Rectal smooth muscle tissue (tissue), 1 donor: Measurements from ENCODE around the gene TAS2R50.
"Not testable (repeated sequence)": the region's sequence is repeated elsewhere in the genome, so short reads cannot be mapped to it uniquely, and the experiment has no call there.

ENCODE experiments used
- H3K27ac ChIP-seq: one replicate; pipeline ENCODE4 v1.7.0; 2013; ENCODE audit warnings: low read depth, low read length, inconsistent platforms
- H3K27me3 ChIP-seq: one replicate; pipeline ENCODE4 v1.7.0; 2013; ENCODE audit warnings: low read length; ENCODE audit not compliant: control insufficient read depth, insufficient read depth
- H3K36me3 ChIP-seq: one replicate; pipeline ENCODE4 v1.7.0; 2013; ENCODE audit warnings: low read length; ENCODE audit not compliant: control insufficient read depth, insufficient read depth
- H3K4me1 ChIP-seq: one replicate; pipeline ENCODE4 v1.7.0; 2013; ENCODE audit warnings: low read length; ENCODE audit not compliant: control insufficient read depth, insufficient read depth
- H3K4me3 ChIP-seq: one replicate; pipeline ENCODE4 v1.7.0; 2013; ENCODE audit warnings: low read length
- H3K9ac ChIP-seq: one replicate; pipeline ENCODE4 v1.7.0; 2013; ENCODE audit warnings: low read length

Gene TAS2R50

GRCh38 chr12:10986812-10987211 is at the start of gene TAS2R50:
Gene TAS2R50, minus strand, starts transcription at chr12:10986912. Its CDS starts 52 bp downstream, at chr12:10986860.
- Histone ChIP-seq H3K9ac (no peak within 1 kb of the TSS), H3K36me3 (no peaks in the 10 kb centered on the region), H3K27me3 (no peaks in the 10 kb centered on the region), H3K27ac (no peak within 1 kb of the TSS), H3K4me1 (no peaks in the 10 kb centered on the region), H3K4me3 (no peak within 1 kb of the TSS)

- not testable (repeated sequence) for H3K4me1 ChIP-seq, H3K27ac ChIP-seq, H3K4me3 ChIP-seq, H3K9ac ChIP-seq, H3K36me3 ChIP-seq, H3K27me3 ChIP-seq
Observed at GRCh38 chr12:11033959-11034358, 47.2 kb upstream of the TAS2R50 start.

GRCh38 chr12:11031307-11031706 is 44.6 kb upstream of the TAS2R50 start, which contains the start of gene TAS2R31:
Gene TAS2R31, minus strand, starts transcription at chr12:11031407. Its CDS starts 72 bp downstream, at chr12:11031335.
- no peaks in the 10 kb centered on the region for H3K4me1 ChIP-seq
- no peaks in the 10 kb centered on the region for H3K27me3 ChIP-seq
- no peaks in the 10 kb centered on the region for H3K36me3 ChIP-seq
- H3K27ac ChIP-seq, result no peak within 1 kb of the TSS
- H3K9ac ChIP-seq, result no peak within 1 kb of the TSS
- H3K4me3 ChIP-seq, result no peak within 1 kb of the TSS

- H3K4me1 ChIP-seq, result no peaks in the 10 kb centered on the region
- H3K27ac ChIP-seq, result no peak overlapping the region
- H3K4me3 ChIP-seq, result no peak overlapping the region
- no peaks in the 10 kb centered on the region for H3K27me3 ChIP-seq
- H3K9ac ChIP-seq, result no peak overlapping the region
- no peaks in the 10 kb centered on the region for H3K36me3 ChIP-seq
Observed at GRCh38 chr12:11026118-11026517, 39.4 kb upstream of the TAS2R50 start.

GRCh38 chr12:11023387-11023786 is 36.7 kb upstream of the TAS2R50 start:
- no peaks in the 10 kb centered on the region for H3K4me1 ChIP-seq
- H3K36me3 ChIP-seq, result no peaks in the 10 kb centered on the region
- H3K27ac ChIP-seq, result no peak overlapping the region
- H3K27me3 ChIP-seq, result no peaks in the 10 kb centered on the region
- H3K9ac ChIP-seq, result no peak overlapping the region
- no peak overlapping the region for H3K4me3 ChIP-seq

GRCh38 chr12:11022520-11022919 is 35.8 kb upstream of the TAS2R50 start, which contains the start of gene TAS2R19:
Gene TAS2R19, minus strand, starts transcription at chr12:11022620. Its CDS starts 49 bp downstream, at chr12:11022571.
- no peaks in the 10 kb centered on the region for H3K4me1 ChIP-seq
- no peaks in the 10 kb centered on the region for H3K27me3 ChIP-seq
- no peak within 1 kb of the TSS for H3K4me3 ChIP-seq
- H3K9ac ChIP-seq, result no peak within 1 kb of the TSS
- H3K36me3 ChIP-seq, result no peaks in the 10 kb centered on the region
- no peak within 1 kb of the TSS for H3K27ac ChIP-seq

- H3K36me3 ChIP-seq, result no peaks in the 10 kb centered on the region
- H3K4me3 ChIP-seq, result no peak overlapping the region
- no peak overlapping the region for H3K27ac ChIP-seq
- H3K9ac ChIP-seq, result no peak overlapping the region
- no peaks in the 10 kb centered on the region for H3K27me3 ChIP-seq
- H3K4me1 ChIP-seq, result no peaks in the 10 kb centered on the region
Observed at GRCh38 chr12:11016937-11017336, 30.2 kb upstream of the TAS2R50 start.

GRCh38 chr12:11015775-11016430 is 29.2 kb upstream of the TAS2R50 start:
- Histone ChIP-seq H3K36me3 (no peaks in the 10 kb centered on the region), H3K4me1 (no peaks in the 10 kb centered on the region), H3K4me3 (no peak overlapping the region), H3K27me3 (no peaks in the 10 kb centered on the region), H3K9ac (no peak overlapping the region), H3K27ac (no peak overlapping the region)

- H3K4me1 ChIP-seq, result no peaks in the 10 kb centered on the region
- no peaks in the 10 kb centered on the region for H3K27me3 ChIP-seq
- no peak overlapping the region for H3K9ac ChIP-seq
- H3K36me3 ChIP-seq, result no peaks in the 10 kb centered on the region
- no peak overlapping the region for H3K27ac ChIP-seq
- H3K4me3 ChIP-seq, result no peak overlapping the region
Observed at GRCh38 chr12:11014234-11014633, 27.5 kb upstream of the TAS2R50 start.

- no peaks in the 10 kb centered on the region for H3K27me3 ChIP-seq
Observed at GRCh38 chr12:11007608-11008007, 20.9 kb upstream of the TAS2R50 start.

GRCh38 chr12:10998204-10998603 is 11.5 kb upstream of the TAS2R50 start, which contains the start of gene TAS2R20:
Gene TAS2R20, minus strand, starts transcription at chr12:10998304. Its CDS starts 429 bp downstream, at chr12:10997875.
- no peak within 1 kb of the TSS for H3K27ac ChIP-seq
- no peak within 1 kb of the TSS for H3K9ac ChIP-seq
- no peaks in the 10 kb centered on the region for H3K4me1 ChIP-seq
- H3K36me3 ChIP-seq, result no peaks in the 10 kb centered on the region
- H3K27me3 ChIP-seq, result no peaks in the 10 kb centered on the region
- no peak within 1 kb of the TSS for H3K4me3 ChIP-seq

More at GRCh38 chr12:11007608-11008007, 20.9 kb upstream of the TAS2R50 start:
- Histone ChIP-seq H3K9ac (no peak overlapping the region), H3K27ac (no peak overlapping the region), H3K4me3 (no peak overlapping the region), H3K36me3 (no peaks in the 10 kb centered on the region), H3K4me1 (no peaks in the 10 kb centered on the region)

GRCh38 chr12:10994307-10994706 is 7.6 kb upstream of the TAS2R50 start:
- Histone ChIP-seq H3K4me1 (no peaks in the 10 kb centered on the region), H3K9ac (no peak overlapping the region), H3K36me3 (no peaks in the 10 kb centered on the region), H3K27me3 (no peaks in the 10 kb centered on the region), H3K27ac (no peak overlapping the region), H3K4me3 (no peak overlapping the region)

- no peak overlapping the region for H3K27ac ChIP-seq
- no peaks in the 10 kb centered on the region for H3K36me3 ChIP-seq
- no peak overlapping the region for H3K9ac ChIP-seq
- no peaks in the 10 kb centered on the region for H3K27me3 ChIP-seq
- no peaks in the 10 kb centered on the region for H3K4me1 ChIP-seq
- H3K4me3 ChIP-seq, result no peak overlapping the region
Observed at GRCh38 chr12:10989107-10989506, 2.4 kb upstream of the TAS2R50 start.
